Rectal smooth muscle tissue (tissue), 1 donor: ENCODE measurements around the gene MAGED1.
A peak's percentile ranks its signal among the peaks of the same experiment; 100 is the strongest.

ENCODE experiments used
- H3K27ac ChIP-seq: one replicate; pipeline ENCODE4 v1.7.0; 2013; ENCODE audit warnings: low read depth, low read length, inconsistent platforms
- H3K27me3 ChIP-seq: one replicate; pipeline ENCODE4 v1.7.0; 2013; ENCODE audit warnings: low read length; ENCODE audit not compliant: control insufficient read depth, insufficient read depth
- H3K36me3 ChIP-seq: one replicate; pipeline ENCODE4 v1.7.0; 2013; ENCODE audit warnings: low read length; ENCODE audit not compliant: control insufficient read depth, insufficient read depth
- H3K4me1 ChIP-seq: one replicate; pipeline ENCODE4 v1.7.0; 2013; ENCODE audit warnings: low read length; ENCODE audit not compliant: control insufficient read depth, insufficient read depth
- H3K4me3 ChIP-seq: one replicate; pipeline ENCODE4 v1.7.0; 2013; ENCODE audit warnings: low read length
- H3K9ac ChIP-seq: one replicate; pipeline ENCODE4 v1.7.0; 2013; ENCODE audit warnings: low read length

MAGED1 gene

DNA sequence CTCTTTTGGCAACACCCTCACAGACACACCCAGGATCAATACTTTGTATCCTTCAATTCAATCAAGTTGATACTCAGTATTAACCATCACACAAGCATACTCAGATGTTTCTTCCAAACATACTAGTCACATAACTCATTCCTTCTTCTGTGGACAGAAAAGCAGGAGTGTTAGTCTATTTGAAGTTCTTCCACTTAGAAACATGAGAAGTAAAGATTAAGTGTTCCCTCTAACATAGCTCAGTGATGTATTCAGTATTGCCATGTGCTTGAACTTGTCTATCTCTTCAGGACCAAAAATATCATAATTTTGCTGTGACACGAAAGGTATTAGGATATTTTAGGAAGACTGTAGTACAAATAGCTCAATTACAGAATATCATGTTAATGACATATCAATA is 25.8 kb upstream of the MAGED1 start:
- H3K36me3 ChIP-seq, result no peaks in the 10 kb centered on the region
- H3K4me1 ChIP-seq, result no peaks in the 10 kb centered on the region
- H3K27ac ChIP-seq, result no peak overlapping the region
- H3K4me3 ChIP-seq, result no peak overlapping the region
- H3K27me3 ChIP-seq, result no peaks in the 10 kb centered on the region
- H3K9ac ChIP-seq, result no peak overlapping the region

DNA sequence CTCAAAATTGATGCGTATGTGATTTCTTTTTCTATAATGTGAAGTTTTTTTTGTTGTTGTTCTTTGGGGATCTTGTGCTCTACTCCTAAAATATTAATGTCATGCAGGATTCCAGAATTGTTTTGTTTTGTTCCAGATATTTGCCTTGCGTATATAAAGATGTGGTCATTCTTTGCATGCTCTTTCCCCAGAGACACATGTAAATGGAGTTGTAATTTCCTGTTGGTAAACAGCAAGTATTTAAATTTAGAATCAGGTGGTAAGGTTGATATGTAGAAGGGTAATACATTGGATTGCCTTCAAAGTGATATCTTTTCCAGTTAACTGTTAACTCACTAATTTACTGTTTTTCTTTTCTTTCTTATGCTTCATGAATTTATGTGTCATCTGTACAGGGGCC is 23.1 kb upstream of the MAGED1 start:
- Histone ChIP-seq H3K4me1 (no peaks in the 10 kb centered on the region), H3K27me3 (no peaks in the 10 kb centered on the region), H3K27ac (no peak overlapping the region), H3K4me3 (no peak overlapping the region), H3K9ac (no peak overlapping the region), H3K36me3 (no peaks in the 10 kb centered on the region)

DNA sequence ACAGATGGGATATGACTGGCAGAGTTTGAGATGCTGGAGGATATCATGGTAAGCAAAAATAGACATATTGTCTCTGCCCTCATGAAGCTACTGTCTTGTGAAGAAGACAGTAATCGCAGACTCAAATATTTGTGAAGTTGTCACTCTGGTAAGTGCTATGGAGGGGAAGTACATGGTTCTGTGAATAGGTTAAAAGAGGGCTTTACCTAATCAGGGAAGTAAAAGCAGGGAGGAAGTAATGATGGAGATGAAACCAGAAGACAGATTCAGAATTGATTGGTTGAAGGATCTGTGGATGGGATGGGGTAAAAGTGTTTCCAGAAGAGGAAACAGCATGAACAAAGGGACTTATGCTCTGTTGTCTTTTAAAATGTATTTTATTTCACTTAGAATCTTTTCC is 19.3 kb upstream of the MAGED1 start:
- Histone ChIP-seq H3K27ac (no peak overlapping the region), H3K27me3 (no peaks in the 10 kb centered on the region), H3K36me3 (no peaks in the 10 kb centered on the region), H3K4me1 (no peaks in the 10 kb centered on the region), H3K4me3 (no peak overlapping the region), H3K9ac (no peak overlapping the region)

GRCh38 chrX:51876441-51876840 is 17.0 kb upstream of the MAGED1 start:
- Histone ChIP-seq H3K4me3 (no peak overlapping the region), H3K9ac (no peak overlapping the region), H3K27ac (no peak overlapping the region), H3K36me3 (no peaks in the 10 kb centered on the region), H3K27me3 (no peaks in the 10 kb centered on the region), H3K4me1 (no peaks in the 10 kb centered on the region)

GRCh38 chrX:51878056-51878455 is 15.4 kb upstream of the MAGED1 start:
- H3K4me1 ChIP-seq, result no peaks in the 10 kb centered on the region
- H3K9ac ChIP-seq, result no peak overlapping the region
- H3K27ac ChIP-seq, result no peak overlapping the region
- no peaks in the 10 kb centered on the region for H3K36me3 ChIP-seq
- H3K27me3 ChIP-seq, result no peaks in the 10 kb centered on the region
- H3K4me3 ChIP-seq, result no peak overlapping the region

- no peaks in the 10 kb centered on the region for H3K4me1 ChIP-seq
- no peak overlapping the region for H3K27ac ChIP-seq
- H3K4me3 ChIP-seq, result no peak overlapping the region
- no peaks in the 10 kb centered on the region for H3K36me3 ChIP-seq
- H3K9ac ChIP-seq, result no peak overlapping the region
- H3K27me3 ChIP-seq, result no peaks in the 10 kb centered on the region
Measured at GRCh38 chrX:51889851-51890250, 3.6 kb upstream of the MAGED1 start.

GRCh38 chrX:51891245-51891644 is 2.2 kb upstream of the MAGED1 start:
- Histone ChIP-seq H3K27me3 (peaks cover 2% of the 10 kb centered on the region), H3K9ac (no peak overlapping the region), H3K4me1 (peaks cover 6% of the 10 kb centered on the region), H3K27ac (no peak overlapping the region), H3K36me3 (no peaks in the 10 kb centered on the region), H3K4me3 (no peak overlapping the region)

DNA sequence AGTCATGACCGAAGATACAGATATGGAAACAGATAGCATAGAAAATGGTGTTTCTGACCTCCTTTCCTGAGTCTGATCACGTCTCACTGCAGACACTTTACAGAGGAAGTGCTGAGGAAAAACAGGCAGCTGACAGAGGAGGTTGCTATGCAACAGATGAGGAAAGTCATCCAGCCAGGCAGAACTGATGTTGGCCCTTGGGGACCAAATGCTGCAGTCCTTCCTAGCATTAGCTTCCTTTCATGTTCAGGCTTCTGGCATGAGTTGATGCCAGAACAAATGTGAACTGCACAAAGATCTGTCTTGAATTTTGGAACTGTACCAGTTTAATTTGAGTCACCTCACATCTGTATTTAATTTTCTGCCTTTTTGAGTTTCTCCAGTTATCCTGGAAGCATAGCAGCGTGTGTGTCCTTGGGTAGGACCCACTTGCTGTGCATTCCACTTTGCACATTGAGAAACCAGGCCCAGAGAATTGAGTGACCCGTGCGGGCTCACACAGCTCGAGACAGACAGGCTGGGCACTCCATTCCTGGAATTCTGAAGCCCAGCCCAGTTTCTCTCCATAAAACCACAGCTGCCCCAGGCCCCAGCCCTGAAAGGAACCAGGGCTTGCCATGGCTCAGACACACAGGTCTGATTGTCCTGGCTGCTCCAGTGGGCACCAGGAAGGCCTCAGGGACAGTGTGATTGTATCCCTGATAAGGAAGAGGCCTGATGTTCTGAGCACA is 1.4 kb upstream of the MAGED1 start:
- Histone ChIP-seq H3K27me3 (peaks cover 2% of the 10 kb centered on the region), H3K27ac (peak overlapping the region; percentile 69), H3K4me3 (no peak overlapping the region), H3K36me3 (no peaks in the 10 kb centered on the region), H3K4me1 (peaks cover 6% of the 10 kb centered on the region), H3K9ac (no peak overlapping the region)

DNA sequence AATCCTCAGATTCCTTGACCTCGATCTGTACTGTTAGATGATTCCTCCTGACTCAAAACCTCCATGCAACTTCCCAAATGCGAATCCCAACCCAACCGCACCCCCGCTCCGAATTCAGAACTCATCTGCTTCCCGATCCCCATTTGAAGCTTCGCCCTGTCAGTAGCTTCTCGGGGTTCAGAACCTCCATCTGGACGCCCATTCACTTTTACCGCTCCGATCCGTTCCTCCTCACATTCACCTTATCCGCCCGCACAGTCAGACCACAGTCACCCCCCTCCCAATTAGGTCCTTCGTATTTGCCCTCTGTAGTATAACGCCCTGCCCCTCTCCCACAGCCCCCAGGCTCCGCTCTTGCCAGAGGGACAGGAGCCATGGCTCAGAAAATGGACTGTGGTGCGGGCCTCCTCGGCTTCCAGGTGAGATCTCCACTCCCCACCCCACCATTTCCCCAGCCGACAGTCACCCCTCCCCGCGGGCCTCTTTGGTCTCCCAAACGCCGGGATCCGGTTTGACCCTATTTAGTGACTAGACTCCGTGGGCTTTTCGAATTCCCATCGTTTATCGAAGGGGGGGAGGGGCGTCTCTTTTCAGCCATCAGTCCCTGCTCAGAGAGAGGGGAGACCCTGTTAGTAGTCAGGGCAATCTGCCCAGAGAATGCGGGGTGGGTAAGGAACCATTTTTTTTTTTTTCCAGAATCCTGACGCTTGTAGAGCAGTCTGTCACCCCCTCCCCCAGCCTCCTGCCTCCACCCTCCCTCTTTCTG is 691 bp downstream of the MAGED1 start:
- H3K4me3 ChIP-seq, result peak overlapping the region; percentile 65
- H3K4me1 ChIP-seq, result peaks cover 6% of the 10 kb centered on the region
- H3K36me3 ChIP-seq, result peaks cover 3% of the 10 kb centered on the region
- peaks cover 2% of the 10 kb centered on the region for H3K27me3 ChIP-seq
- peak overlapping the region; percentile 65 for H3K27ac ChIP-seq
- no peak overlapping the region for H3K9ac ChIP-seq

DNA sequence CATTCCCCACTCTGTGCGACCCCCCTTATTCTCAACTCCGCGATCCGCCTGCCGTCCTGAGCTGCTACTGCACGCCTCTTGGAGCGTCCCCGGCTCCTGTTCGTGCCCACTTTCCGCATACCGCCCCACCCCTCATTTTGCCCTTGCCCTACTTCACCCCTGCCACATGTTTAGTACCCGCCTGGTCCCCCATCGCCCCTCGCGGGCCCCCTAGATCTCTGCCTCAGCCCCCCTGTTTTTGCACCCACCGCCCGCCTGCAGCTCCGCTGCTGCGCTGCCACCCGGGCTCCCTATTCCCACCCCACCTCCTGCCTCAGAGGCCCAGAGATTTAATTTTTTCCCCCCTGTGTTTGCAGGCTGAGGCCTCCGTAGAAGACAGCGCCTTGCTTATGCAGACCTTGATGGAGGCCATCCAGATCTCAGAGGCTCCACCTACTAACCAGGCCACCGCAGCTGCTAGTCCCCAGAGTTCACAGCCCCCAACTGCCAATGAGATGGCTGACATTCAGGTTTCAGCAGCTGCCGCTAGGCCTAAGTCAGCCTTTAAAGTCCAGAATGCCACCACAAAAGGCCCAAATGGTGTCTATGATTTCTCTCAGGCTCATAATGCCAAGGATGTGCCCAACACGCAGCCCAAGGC is 1.4 kb downstream of the MAGED1 start:
- Histone ChIP-seq H3K4me1 (peaks cover 6% of the 10 kb centered on the region), H3K36me3 (peaks cover 3% of the 10 kb centered on the region), H3K4me3 (peak overlapping the region; percentile 65), H3K9ac (peak overlapping the region; percentile 16), H3K27me3 (peaks cover 2% of the 10 kb centered on the region), H3K27ac (peak overlapping the region; percentile 65)

- no peak overlapping the region for H3K4me3 ChIP-seq
- no peak overlapping the region for H3K9ac ChIP-seq
- peaks cover 3% of the 10 kb centered on the region for H3K36me3 ChIP-seq
- peaks cover 6% of the 10 kb centered on the region for H3K4me1 ChIP-seq
- H3K27me3 ChIP-seq, result peaks cover 2% of the 10 kb centered on the region
- H3K27ac ChIP-seq, result no peak overlapping the region
Measured at GRCh38 chrX:51896626-51897025, 3.2 kb downstream of the MAGED1 start.

DNA sequence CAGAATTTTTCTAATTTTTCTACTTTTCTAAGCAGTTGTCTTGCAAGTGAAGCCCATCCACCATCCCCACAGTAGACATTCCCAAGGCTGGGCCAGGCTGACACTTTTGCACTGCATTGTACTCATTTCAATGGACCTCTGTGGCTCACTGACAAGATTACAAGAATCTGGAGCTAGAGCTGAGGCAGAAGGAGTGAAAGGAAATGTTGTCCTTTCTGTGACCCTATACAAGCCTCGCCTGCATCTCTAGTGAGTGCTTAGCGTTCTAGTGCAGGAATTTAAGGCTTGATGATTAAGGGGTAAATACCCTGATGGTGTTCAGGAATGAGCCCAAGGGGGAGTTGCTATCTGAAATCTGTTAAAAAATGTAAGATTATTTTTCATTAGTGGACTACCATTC is 6.3 kb downstream of the MAGED1 start:
- H3K36me3 ChIP-seq, result peaks cover 3% of the 10 kb centered on the region
- no peak overlapping the region for H3K27ac ChIP-seq
- H3K4me1 ChIP-seq, result peaks cover 6% of the 10 kb centered on the region
- H3K4me3 ChIP-seq, result no peak overlapping the region
- H3K27me3 ChIP-seq, result peaks cover 5% of the 10 kb centered on the region
- H3K9ac ChIP-seq, result no peak overlapping the region
